ENCODE results near the gene NEUROD2. TPM values are rescaled to one million over a fixed set of nuclear protein-coding genes. Genes with fewer than 3 reads are reported as not detected.

NEUROD2 gene
- total RNA-seq, 1 donor, result not detected

- H3K4me3 ChIP-seq (ENCODE audit: low read depth, low read length), result no peak overlapping the region
- DNase-seq (ENCODE audit: low read depth), result no peak
- TF ChIP-seq CTCF (IDR thresholded peaks at IDR 0.05; ENCODE audit: insufficient read depth, low read depth, low read length), result no peak
Measured at GRCh38 chr17:39618956-39619785, 11.5 kb upstream of the NEUROD2 start.

GRCh38 chr17:39618246-39618913 lies 10.7 kb upstream of the NEUROD2 start:
- no peak for TF ChIP-seq CTCF (IDR thresholded peaks at IDR 0.05; ENCODE audit: insufficient read depth, low read depth, low read length)
- H3K4me3 ChIP-seq (ENCODE audit: low read depth, low read length), result peak overlapping the region; percentile 65
- peak; percentile 17 for DNase-seq (ENCODE audit: low read depth)

- no peak for TF ChIP-seq CTCF (IDR thresholded peaks at IDR 0.05; ENCODE audit: insufficient read depth, low read depth, low read length)
- peak; percentile 19 for DNase-seq (ENCODE audit: low read depth)
- H3K4me3 ChIP-seq (ENCODE audit: low read depth, low read length), result peak overlapping the region; percentile 65
Measured at GRCh38 chr17:39617446-39618245, 9.9 kb upstream of the NEUROD2 start.

GRCh38 chr17:39617100-39617445 lies 9.4 kb upstream of the NEUROD2 start:
- peak overlapping the region; percentile 65 for H3K4me3 ChIP-seq (ENCODE audit: low read depth, low read length)
- no peak for TF ChIP-seq CTCF (IDR thresholded peaks at IDR 0.05; ENCODE audit: insufficient read depth, low read depth, low read length)
- DNase-seq (ENCODE audit: low read depth), result no peak

- no peak overlapping the region for H3K4me3 ChIP-seq (ENCODE audit: low read depth, low read length)
- TF ChIP-seq CTCF (IDR thresholded peaks at IDR 0.05; ENCODE audit: insufficient read depth, low read depth, low read length), result no peak
- DNase-seq (ENCODE audit: low read depth), result no peak
Measured at GRCh38 chr17:39615434-39615833, 7.7 kb upstream of the NEUROD2 start.

- no peak for TF ChIP-seq CTCF (IDR thresholded peaks at IDR 0.05; ENCODE audit: insufficient read depth, low read depth, low read length)
- no peak for DNase-seq (ENCODE audit: low read depth)
- H3K4me3 ChIP-seq (ENCODE audit: low read depth, low read length), result no peak overlapping the region
Measured at GRCh38 chr17:39614545-39615157, 6.9 kb upstream of the NEUROD2 start.

Data from fibroblast of villous mesenchyme (primary cell).